GM19043 (cell line): ENCODE data around the gene TMCC2.
A peak's percentile ranks its signal among the peaks of the same experiment; 100 is the strongest.

Experiments
- ATAC-seq: cut with Tn5 transposase; IDR thresholded peaks from one replicate; pipeline ENCODE4 v1.9.1; 2021; ENCODE audit warnings: low read depth; ENCODE audit not compliant: unreplicated experiment

The TMCC2 gene

DNA sequence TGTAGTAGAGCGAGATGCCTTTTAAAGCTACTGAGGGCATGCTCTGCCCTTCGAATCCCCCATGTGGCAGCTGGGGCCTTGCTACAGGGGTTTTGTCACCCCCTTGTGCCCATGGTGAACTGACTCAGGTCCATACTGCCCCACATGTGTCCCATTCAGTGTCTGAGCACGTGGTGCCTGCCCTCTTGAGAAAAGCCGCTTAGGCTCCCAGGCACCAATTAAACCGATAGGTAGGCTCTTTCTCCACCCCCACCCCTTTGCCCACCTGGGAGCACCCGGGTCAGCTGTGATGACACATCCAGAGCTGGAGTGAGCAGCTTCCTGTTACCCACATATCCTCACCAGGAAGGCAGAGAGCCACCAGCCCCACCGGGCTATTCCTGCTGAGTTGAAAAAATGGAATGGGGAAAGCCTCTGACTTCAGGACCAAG is 30.5 kb downstream of the TMCC2 start:
- ATAC-seq, result no peak

DNA sequence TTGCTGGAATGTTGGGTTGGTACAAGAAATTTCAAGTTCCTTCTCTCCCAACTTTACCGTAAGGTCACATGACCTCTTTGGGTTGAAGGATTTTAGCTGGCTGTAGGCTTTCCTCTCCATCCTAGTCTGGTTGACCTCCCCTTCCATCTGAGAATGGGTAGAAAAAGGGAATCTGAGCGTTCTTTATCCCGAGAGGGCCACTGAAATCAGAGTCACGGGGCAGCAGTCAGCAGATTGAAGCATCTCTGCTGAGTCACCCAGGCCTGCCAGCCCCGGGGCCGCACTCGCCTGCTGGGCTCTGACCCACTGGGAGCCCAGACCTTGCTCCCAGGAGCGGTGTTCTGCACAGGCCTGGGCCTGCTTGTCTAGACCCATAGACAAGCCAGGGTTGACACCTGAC is 31.0 kb downstream of the TMCC2 start:
- ATAC-seq, result no peak

DNA sequence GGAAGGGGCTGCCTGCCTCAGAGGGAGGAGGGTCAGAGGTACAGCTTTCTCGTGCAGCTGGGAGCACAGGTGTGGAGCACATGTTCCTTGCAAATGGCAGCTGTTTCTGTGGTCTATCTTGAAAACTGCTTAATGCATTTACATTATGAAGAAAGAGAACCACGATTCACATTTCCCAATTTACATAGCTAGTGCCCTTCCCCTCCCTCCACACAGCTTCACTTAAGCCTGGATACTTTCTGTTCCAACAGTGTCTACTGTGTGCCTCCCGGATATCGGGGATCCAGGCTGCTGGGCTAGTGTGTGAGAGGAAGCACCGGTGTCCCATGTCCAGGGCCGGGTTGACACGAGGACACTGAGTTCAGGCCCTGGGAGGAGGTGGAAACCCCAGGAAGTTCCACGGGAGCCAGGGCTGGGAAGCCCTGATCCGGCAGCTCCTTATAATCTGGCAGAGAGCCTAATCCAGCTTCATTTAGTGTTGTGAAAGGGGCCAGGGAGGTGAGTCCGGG is 31.6 kb downstream of the TMCC2 start:
- no peak for ATAC-seq

DNA sequence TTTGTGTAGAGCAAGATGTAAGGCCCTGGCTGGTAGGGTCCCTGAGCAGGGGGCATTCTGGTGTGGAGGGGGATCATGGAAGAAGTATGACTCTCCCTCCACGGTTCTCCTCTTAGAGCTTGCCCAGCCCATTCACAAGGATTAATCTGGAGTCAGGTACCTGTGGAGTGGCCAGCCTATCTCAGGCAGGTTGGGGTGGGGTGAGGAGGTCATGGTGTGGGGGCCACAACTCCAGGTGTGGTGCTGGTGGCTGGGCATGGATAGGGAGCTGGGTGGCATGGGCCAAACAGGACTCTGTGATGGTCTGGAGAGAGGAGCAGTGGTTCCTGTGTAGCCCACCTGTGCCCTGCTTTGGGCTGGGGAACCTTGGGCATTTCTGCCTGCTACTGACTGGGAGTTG is 32.3 kb downstream of the TMCC2 start:
- ATAC-seq, result no peak

DNA sequence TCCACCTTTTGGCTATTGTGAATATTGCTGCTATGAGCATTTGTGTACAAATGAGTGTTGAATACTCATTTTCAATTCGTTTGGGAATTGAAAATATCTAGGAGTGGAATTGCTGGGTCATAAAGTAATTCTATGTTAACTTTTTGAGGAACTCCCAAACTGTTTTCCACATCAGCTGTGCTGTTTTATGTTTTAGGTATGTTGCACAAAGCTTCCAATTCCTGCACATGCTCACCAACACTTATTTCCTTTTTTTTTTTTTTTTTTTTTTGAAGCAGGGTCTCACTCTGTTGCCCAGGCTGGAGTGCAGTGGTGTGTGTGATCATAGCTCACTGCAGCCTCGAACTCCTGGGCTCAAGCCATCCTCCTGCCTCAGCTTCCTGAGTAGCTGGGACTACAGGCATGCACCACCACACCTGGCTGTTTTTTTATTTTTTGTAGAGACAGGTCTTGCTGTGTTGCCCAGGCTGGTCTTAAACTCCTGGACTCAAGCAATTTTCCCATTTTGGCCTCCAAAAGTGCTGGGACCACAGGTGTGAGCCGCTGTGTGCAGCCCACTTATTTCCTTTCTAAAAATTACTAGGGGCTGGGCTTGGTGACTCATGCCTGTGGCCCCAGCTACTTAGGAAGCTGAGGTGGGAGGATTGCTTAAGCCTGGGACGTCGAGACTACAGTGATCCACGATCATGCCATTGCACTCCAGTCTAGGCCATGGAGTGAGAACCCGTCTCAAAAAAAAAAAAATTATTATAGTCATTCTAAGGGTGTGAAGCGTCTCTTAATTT is 33.4 kb downstream of the TMCC2 start:
- no peak for ATAC-seq

DNA sequence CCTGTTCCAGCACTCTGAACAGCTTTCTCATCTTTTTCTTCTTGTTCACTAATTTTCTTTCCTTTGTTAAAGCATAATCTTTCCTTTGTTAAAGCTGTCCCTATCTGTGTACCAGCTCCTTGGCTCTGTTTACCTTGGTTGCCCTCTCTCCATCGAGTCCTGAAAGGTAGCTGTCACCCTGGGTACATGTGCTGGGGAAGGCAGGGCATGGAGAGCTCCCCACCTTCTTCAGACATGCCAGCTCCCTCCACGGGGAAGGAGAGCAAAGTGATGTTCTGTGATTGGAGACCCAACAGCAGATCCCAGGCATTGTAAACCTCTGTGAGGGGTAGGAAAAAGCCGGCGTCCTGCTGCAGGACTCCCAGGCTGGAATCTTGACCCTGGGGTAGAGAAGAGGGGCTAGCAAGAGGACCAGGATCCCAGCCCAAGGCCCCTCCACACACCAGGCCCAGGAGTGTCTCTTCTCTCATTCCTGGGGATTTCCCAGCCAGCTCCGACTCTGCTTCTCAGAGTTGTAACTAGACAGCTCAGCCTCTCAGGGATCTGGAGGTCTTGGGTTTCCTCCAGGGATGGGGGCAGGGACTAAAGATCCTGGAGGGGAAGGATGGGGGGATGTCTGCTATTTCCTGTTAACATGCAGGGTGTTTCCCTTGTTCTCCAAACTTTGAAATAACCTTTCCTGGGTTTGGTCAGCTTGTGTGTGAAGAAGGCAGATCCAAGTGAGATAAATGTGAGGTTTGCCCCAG is 34.4 kb downstream of the TMCC2 start:
- no peak for ATAC-seq

DNA sequence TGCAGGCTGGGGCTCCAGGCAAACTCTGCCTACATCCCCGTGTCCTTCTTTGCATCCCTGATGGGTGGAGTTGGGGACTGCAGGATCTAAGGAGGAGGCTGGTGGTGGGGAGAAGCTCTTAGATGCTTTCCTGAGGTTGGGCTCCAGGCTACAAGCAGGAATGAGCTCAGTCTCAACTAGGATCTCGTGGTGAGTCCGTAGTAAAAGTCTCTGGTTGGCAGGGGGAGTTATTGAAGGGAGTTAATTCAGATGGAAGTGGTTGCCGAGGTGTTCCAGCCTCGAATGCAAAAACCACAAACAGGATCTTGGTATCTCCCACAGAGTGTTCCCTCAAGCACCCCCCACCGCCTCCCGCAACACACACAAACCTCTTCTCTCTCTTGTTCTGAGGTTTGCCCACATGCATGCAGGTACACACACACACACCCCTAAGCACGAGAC is 35.0 kb downstream of the TMCC2 start:
- no peak for ATAC-seq

DNA sequence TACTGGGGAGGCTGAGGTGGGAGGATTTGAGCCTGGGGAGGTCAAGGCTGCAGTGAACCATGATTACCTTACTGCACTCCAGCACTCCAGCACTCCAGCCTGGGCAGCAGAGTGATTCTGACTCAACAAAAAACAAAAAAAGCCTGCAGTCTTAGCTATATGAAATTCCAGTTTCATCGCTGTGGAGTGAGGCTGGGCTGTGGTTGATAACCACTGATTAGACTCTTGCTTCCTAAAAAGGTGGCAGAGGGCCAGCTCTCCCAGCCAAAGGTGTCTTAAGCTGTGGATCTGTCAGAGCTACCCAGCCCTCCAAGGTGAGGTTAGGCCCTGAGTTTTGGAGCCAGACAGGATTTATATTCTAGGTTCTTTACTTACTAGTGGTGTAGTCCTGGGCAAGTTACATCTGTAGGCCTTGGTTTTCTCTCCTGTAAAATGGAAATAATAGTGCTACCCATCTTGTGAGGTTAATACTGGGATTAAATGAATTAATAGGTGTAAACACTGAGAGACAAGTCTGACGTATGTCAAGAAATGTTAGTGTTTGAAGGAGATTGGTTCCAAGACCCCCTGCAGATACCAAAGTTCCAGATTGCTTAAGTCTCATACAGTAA is 35.9 kb downstream of the TMCC2 start:
- no peak for ATAC-seq

DNA sequence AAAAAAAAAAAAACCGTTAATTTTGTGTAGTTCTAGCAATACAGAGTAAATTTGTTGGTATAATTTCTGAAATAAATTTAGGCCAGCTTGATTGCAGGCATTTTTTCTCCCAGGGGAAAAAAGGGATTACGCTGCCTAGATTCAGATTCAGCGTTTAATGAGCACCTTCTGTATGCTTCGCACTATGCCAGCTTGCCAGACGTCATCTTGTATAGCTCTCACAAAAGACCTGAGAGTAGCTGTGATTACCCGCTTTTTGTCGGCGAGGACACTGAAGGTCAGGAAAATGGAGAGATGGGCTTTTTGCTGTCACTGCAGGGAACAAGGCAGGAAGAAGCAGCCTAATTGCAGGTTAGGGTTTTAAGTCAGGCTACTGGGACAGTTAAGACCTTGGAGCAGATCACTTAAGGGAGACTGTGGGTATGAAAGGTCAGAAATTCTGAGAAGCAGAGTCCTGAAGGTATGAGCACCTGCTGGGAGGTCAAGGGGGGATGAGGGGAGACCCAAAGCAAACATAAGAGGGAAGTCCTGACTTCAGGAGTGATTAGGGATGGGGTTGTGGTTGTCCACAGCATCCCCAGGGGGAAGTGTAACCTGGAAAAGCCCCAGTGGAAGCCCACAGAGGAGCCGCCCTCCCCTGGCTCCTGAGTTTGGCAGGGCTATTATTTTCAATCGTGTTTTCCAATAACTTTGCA is 39.0 kb downstream of the TMCC2 start:
- no peak for ATAC-seq

DNA sequence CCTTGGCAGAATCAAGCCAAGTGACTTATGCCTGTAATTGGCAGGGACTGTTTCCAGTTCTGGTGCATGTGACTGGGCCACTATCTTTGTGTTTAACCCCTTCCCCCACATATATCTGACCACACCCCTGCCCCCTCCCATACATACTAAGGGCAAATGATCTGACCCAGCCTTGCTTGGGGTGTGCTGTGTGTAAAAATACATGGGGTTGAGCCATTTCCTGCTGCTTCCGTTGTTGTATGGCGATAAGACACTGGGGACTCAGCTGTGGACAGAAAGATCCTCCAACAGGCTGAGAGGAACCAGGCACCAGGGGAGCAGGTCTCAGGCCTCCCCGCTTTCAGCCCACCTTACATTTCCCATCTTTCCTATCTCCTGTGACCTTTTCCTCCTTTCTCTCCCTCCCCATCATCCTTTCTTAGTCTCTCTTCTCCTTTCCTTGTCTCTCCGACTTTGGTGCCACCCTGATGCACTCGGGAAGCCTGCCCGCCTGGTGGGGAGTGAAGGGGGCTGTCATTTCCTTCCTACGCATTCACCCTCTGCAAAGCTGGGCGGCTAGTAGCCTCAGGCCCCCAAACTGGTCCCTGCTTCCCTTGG is 39.7 kb downstream of the TMCC2 start:
- ATAC-seq, result no peak

DNA sequence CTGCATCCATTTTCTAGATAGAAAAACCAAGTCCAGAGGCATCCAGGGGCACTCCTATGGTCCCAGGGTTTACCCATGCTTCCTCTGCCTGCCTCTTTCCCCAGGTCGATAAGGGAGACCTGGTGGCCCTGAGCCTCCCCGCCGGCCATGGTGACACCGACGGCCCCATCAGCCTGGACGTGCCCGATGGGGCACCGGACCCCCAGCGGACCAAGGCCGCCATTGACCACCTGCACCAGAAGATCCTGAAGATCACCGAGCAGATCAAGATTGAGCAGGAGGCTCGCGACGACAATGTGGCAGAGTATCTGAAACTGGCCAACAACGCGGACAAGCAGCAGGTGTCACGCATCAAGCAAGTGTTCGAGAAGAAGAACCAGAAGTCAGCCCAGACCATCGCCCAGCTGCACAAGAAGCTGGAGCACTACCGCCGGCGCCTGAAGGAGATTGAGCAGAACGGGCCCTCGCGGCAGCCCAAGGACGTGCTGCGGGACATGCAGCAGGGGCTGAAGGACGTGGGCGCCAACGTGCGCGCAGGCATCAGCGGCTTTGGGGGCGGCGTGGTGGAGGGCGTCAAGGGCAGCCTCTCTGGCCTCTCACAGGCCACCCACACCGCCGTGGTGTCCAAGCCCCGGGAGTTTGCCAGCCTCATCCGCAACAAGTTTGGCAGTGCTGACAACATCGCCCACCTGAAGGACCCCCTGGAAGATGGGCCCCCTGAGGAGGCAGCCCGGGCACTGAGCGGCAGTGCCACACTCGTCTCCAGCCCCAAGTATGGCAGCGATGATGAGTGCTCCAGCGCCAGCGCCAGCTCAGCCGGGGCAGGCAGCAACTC is 41.3 kb downstream of the TMCC2 start:
- no peak for ATAC-seq

DNA sequence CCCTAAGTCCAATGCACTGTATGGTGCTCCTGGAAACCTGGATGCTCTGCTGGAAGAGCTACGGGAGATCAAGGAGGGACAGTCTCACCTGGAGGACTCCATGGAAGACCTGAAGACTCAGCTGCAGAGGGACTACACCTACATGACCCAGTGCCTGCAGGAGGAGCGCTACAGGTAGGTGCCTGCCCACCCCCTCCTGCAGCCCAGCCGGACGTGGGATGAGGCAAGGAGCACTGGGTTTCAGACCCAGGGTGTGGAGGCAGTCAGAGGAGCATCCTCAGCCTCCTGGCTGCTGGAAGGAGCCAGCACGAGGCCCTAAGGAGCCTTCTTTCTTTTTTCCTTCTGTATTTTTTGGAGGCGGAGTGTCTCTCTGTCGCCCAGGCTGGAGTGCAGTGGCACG is 42.0 kb downstream of the TMCC2 start:
- no peak for ATAC-seq

DNA sequence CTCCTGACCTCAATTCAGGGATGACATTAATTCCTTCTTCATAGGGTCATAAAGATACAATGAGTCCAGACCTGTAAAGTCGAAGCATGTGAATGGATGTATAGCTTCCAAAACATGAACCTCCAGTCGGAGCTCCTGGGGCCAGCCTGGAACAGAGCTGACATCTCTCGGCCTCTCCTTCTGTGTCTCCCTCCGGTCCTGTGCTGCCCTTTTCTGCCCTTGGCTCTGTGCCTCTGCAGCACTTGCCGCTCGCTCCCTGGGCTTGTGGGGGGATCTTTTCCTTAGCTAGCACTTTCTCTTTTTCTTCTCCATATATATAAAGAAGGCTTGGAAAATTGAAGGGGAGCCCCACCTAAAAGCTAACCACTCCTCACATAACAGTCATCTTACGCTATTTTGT is 42.5 kb downstream of the TMCC2 start:
- ATAC-seq, result no peak

DNA sequence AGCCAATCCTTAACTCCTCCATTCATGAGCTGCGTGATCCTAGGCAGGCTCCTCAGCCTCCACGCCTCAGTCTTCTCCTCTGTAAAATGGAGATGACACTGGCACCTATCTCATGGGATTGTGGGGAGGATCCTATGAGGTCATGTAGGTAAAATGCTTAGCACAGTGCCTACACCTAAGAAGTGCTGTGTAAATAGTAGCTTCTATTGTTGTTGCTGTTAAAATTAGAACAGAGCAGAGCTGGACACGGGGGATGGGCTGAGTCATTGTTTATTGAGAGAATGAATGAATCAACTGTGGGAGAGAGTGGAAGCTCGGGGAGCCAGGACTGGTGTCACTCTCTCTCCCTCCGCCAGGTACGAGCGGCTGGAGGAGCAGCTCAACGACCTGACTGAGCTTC is 43.0 kb downstream of the TMCC2 start:
- ATAC-seq, result no peak

DNA sequence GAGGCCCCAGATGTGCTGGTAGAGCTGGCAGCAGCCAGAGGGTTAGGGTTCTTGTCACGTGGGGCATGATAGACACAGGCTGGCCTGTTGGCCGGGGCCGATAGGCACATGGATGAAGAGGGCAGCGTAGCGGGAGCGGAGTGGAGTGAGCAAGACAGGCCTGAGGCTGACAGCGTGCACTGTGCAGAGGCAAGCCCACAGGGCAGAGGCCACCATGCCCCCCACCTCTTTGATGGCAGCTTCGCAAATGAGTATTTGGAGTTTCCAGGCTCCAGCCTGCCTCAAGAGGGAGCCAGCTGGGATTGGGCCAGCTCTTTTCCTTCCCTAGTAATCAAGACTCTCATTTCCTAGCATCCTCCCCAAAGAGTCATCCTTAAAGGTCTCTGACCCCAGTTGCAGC is 43.5 kb downstream of the TMCC2 start:
- ATAC-seq, result no peak

DNA sequence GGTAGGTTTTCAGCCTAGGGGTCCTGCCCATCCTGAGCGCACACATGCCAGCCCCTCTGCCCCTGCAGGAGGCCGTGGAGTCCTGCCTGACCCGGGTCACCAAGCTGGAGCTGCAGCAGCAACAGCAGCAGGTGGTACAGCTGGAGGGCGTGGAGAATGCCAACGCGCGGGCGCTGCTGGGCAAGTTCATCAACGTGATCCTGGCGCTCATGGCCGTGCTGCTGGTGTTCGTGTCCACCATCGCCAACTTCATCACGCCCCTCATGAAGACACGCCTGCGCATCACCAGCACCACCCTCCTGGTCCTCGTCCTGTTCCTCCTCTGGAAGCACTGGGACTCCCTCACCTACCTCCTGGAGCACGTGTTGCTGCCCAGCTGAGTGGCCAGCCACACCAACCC is 44.0 kb downstream of the TMCC2 start:
- no peak for ATAC-seq

DNA sequence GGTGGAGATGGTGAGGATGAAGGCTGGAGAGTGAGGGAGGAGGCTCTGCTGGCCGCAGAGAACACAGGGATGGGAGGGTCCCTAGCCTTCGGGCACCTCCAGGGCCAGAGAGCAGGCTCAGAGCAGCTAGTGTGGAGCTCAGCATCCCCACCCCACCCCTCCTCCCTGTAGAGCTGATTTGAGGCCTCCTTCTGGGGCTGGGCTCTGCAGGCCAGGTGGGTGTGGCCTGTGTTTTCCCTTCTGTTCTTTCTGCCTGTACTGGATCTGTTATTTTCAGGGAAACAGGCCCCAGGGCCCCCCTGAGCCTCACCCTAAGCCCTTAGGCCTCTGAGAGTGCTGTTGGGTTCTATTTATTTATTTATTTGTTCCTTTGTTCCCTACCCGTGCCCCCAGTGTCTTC is 44.8 kb downstream of the TMCC2 start:
- ATAC-seq, result no peak

DNA sequence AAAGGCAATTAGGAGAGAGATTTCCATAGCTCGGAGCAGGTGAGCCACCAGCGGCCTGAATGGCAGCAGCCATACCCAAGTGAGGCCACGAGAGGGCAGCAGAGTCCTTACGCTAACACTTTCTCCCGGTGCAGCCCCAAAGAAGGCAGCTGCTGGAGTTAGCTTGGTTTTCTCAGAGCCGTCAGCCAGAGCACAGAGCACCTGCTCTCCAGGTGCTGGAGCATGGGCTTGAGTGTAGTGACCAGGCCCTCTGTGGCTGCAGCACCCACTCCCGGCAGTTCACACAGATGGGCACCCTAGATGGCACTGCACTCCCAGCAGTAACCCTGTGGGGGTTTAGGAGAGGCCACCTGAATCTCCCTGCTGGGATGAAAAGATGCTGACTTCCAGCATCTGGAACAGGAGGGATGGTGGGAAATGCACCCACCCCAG is 45.8 kb downstream of the TMCC2 start:
- ATAC-seq, result peak; percentile 93

DNA sequence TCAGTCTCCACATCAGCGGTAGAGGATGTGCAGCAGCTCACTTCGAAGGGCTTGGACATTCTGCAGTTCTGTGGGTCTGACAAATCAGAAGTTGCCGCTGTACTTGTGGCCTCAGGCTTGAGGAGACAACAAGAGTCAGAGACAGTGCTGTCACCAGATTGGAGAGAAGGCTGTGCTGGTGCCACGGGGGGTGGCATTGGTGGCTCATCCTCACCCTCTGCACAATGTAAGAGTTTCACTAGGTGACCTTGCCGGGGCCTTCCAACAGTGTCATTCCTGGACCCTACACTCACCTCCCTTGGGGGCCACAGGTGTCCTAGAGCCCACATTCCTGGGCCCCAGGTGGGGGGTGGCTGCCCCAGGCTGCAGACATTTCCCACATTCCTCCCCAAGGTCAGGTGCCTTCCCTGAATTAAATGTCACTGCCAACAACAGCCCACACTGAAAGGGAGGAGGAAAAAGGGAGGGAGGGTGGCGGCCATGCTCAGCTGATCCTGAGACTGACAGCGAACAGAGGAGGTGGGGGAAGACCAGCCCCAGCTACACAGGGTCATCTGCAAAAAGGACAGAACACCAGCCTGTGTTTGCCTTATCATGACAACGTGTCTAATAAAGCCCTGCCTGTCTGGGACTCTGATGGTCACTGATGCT is 46.4 kb downstream of the TMCC2 start:
- no peak for ATAC-seq
